GM21786 (cell line): Measurements from ENCODE around the gene RNF11.
"Not testable (repeated sequence)": the region's sequence is repeated elsewhere in the genome, so short reads cannot be mapped to it uniquely, and the experiment has no call there.

Experiments
- ATAC-seq: cut with Tn5 transposase; IDR thresholded peaks from one replicate; pipeline ENCODE4 v1.9.1; 2021; ENCODE audit not compliant: unreplicated experiment

RNF11 gene

GRCh38 chr1:51227231-51227960 lies 8.7 kb upstream of the RNF11 start:
- not testable (repeated sequence) for ATAC-seq

- ATAC-seq = not testable (repeated sequence)
Measured at GRCh38 chr1:51228471-51228870, 7.6 kb upstream of the RNF11 start.

- ATAC-seq = no peak
Measured at GRCh38 chr1:51230501-51231078, 5.5 kb upstream of the RNF11 start.

- ATAC-seq = no peak
Measured at GRCh38 chr1:51231120-51231519, 5.0 kb upstream of the RNF11 start.

- ATAC-seq = no peak
Measured at GRCh38 chr1:51231896-51232295, 4.2 kb upstream of the RNF11 start.

- not testable (repeated sequence) for ATAC-seq
Measured at GRCh38 chr1:51234236-51234635, 1.8 kb upstream of the RNF11 start.

GRCh38 chr1:51234721-51235425 lies 1.2 kb upstream of the RNF11 start:
- peak; percentile 69 for ATAC-seq

GRCh38 chr1:51236531-51237350 lies 668 bp downstream of the RNF11 start:
- ATAC-seq = peak; percentile 5

GRCh38 chr1:51237351-51238033 lies 1.4 kb downstream of the RNF11 start:
- no peak for ATAC-seq

GRCh38 chr1:51238034-51238403 lies 1.9 kb downstream of the RNF11 start:
- ATAC-seq = no peak

- no peak for ATAC-seq
Measured at GRCh38 chr1:51240084-51240483, 4.0 kb downstream of the RNF11 start.

GRCh38 chr1:51241119-51241518 lies 5.0 kb downstream of the RNF11 start:
- no peak for ATAC-seq

GRCh38 chr1:51242546-51242945 lies 6.5 kb downstream of the RNF11 start:
- ATAC-seq = no peak

- ATAC-seq = peak; percentile 96
Measured at GRCh38 chr1:51247022-51247421, 10.9 kb downstream of the RNF11 start.

- no peak for ATAC-seq
Measured at GRCh38 chr1:51247499-51247898, 11.4 kb downstream of the RNF11 start.

GRCh38 chr1:51249445-51249844 lies 13.4 kb downstream of the RNF11 start:
- no peak for ATAC-seq

GRCh38 chr1:51250729-51251128 lies 14.7 kb downstream of the RNF11 start:
- ATAC-seq = not testable (repeated sequence)

- not testable (repeated sequence) for ATAC-seq
Measured at GRCh38 chr1:51251165-51251564, 15.1 kb downstream of the RNF11 start.

- ATAC-seq = no peak
Measured at GRCh38 chr1:51252366-51252765, 16.3 kb downstream of the RNF11 start.

- ATAC-seq = no peak
Measured at GRCh38 chr1:51253691-51254090, 17.6 kb downstream of the RNF11 start.

- no peak for ATAC-seq
Measured at GRCh38 chr1:51255331-51255730, 19.3 kb downstream of the RNF11 start.
